Heart right ventricle (tissue), 16 donors: ENCODE measurements around the gene BCO2. TPM values are rescaled to one million over a fixed set of nuclear protein-coding genes. Genes with fewer than 3 reads are reported as not detected.
A peak's percentile ranks its signal among the peaks of the same experiment; 100 is the strongest.

ENCODE experiments used
- ATAC-seq, 8 donors: fragments of 200-7000 bp; cut with Tn5 transposase; one replicate each; pipeline ENCODE4 v1.9.1; 2020; ENCODE audit warnings: mild to moderate bottlenecking in 8 of 8, moderate library complexity in 8 of 8, moderate number of reproducible peaks in 1 of 8
- DNase-seq, 2 donors: peaks; one replicate each; pipeline ENCODE4 v3.0.0-alpha.2; 2020
- H3K27ac ChIP-seq, 10 donors: fragments of 200-600 bp; sonication (generic) in 2 of 10; one replicate each; pipeline versions ENCODE4 v1.5.0 to v1.8.0; 2020 to 2022; ENCODE audit warnings: mild to moderate bottlenecking in 3 of 10
- H3K27me3 ChIP-seq, 7 donors: fragments of 200-600 bp; one replicate each; pipeline ENCODE4 v1.8.0; 2021 to 2022; ENCODE audit warnings: mild to moderate bottlenecking in 2 of 7
- H3K36me3 ChIP-seq, 9 donors: fragments of 200-600 bp; sonication (generic) in 1 of 9; one replicate each; pipeline versions ENCODE4 v1.5.0 to v1.8.0; 2020 to 2022; ENCODE audit warnings: mild to moderate bottlenecking in 2 of 9
- H3K4me1 ChIP-seq, 9 donors: fragments of 200-600 bp; sonication (generic) in 1 of 9; one replicate each; pipeline versions ENCODE4 v1.5.0 to v1.8.0; 2020 to 2022; ENCODE audit warnings: mild to moderate bottlenecking in 4 of 9
- H3K4me3 ChIP-seq, 10 donors: fragments of 200-600 bp; sonication (generic) in 2 of 10; one replicate each; pipeline versions ENCODE4 v1.5.0 to v1.8.0; 2020 to 2022; ENCODE audit warnings: mild to moderate bottlenecking in 7 of 10, moderate library complexity in 2 of 10
- H3K9me3 ChIP-seq, 11 donors: fragments of 200-600 bp in 10 of 11; sonication (generic) in 2 of 11; one replicate each; pipeline versions ENCODE4 v1.5.0 to v1.8.0; 2013 to 2022; ENCODE audit warnings: mild to moderate bottlenecking in 2 of 11, control low read depth in 1 of 11, moderate library complexity in 1 of 11
- WGBS, 2 donors: extraction: QIAGEN DNeasy Blood & Tissue Kit; methylation state at CpG; one replicate each; pipeline ENCODE4 v1.1.7; 2013; ENCODE audit warnings: inconsistent platforms in 1 of 2; 5-methylcytosine and 5-hydroxymethylcytosine counted together
- intact Hi-C, 10 donors: fragments of 100-400 bp; cut with DNase I; formaldehyde crosslinking; loops; one replicate each; pipeline versions ENCODE4 v1.11.1 to v1.14.2; 2022
- polyA plus RNA-seq, 2 donors: library from polyadenylated mRNA; stranded (reverse); fragments of 200-250 nt; gene quantifications; one replicate each; pipeline ENCODE4 v1.2.3, GENCODE V29; 2013
- total RNA-seq, 10 donors: library from RNA; stranded (reverse); fragmentation: NEBNext Ultra II Directional in 3 of 10; extraction: Animal tissue kit (Norgen Biotek cat#: 25700) in 3 of 10; gene quantifications; one replicate each; pipeline versions ENCODE4 v1.2.1 to v1.2.4, GENCODE V29; 2021 to 2023
- TF ChIP-seq, protein P1 (sequence below), 9 donors: fragments of 200-600 bp; sonication (generic) in 2 of 9; IDR thresholded peaks; one replicate each; pipeline versions ENCODE4 v1.5.0 to v1.8.0; 2021 to 2022; ENCODE audit warnings: antibody characterized with exemption in 9 of 9, mild to moderate bottlenecking in 5 of 9, moderate library complexity in 1 of 9
- donor health status: Arrhythmogenic right ventricular cardiomyopathy.
- donor health status: ischemic (EF 13 %, LVEDD 7.1; RV severe dilation, severe dysfunction).
- donor health status: healthy with polysubstance abuse.
- donor health status: DM: no; HTN: yes; CAD: no.
- donor health status: DM: no; HTN: no; CAD: no.
- donor health status: ischemic (EF 25% LVEDD 6.9; RV normal size, moderate dysfunction).
- donor health status: ischemic (EF 25% LVEDD 5.7; RV mildly dilated, moderate dysfunction).
- donor health status: healthy.
- donor health status: DM: yes; HTN: yes; CAD: no.
- donor health status: Ischemic cardiomyopathy.
- donor health status: ischemic (EF 35%, LVEDD 5.7; RV mildly dilated, moderate dysfunction).
- donor health status: nonischemic (EF 11% LVEDD 7.7; RV severe dilation, severe dysfunction).
- donor health status: DM: yes; HTN: yes; CAD: no.
- donor health status: PGD.
- donor health status: ischemic (EF 29% LVEDD 5.4; RV normal size, mild dysfunction).
- donor health status: nonischemic (EF 23%, LVEDD 6.1; RV moderate dilation, normal function).

BCO2 gene
- total and polyA plus RNA-seq, 12 donors, result 39.3 to 137 (median 86.5) TPM

GRCh38 chr11:112255067-112255720, 79.9 kb downstream of the BCO2 start:
- Histone ChIP-seq H3K4me3 (no peak overlapping the region), H3K27me3 (no peaks in the 10 kb centered on the region), H3K4me1 (peaks cover 0 to 7% (median 0%) of the 10 kb centered on the region in 9 donors), H3K27ac (no peak overlapping the region), H3K36me3 (no peaks in the 10 kb centered on the region), H3K9me3 (no peaks in the 10 kb centered on the region)
- intact Hi-C loops, result no loop called here
- DNase-seq (peak in 1 of 2 donors; percentile 15), ATAC-seq (peak in 3 of 8 donors; percentile 27 to 51 (median 45))
- TF ChIP-seq, protein P1, sequence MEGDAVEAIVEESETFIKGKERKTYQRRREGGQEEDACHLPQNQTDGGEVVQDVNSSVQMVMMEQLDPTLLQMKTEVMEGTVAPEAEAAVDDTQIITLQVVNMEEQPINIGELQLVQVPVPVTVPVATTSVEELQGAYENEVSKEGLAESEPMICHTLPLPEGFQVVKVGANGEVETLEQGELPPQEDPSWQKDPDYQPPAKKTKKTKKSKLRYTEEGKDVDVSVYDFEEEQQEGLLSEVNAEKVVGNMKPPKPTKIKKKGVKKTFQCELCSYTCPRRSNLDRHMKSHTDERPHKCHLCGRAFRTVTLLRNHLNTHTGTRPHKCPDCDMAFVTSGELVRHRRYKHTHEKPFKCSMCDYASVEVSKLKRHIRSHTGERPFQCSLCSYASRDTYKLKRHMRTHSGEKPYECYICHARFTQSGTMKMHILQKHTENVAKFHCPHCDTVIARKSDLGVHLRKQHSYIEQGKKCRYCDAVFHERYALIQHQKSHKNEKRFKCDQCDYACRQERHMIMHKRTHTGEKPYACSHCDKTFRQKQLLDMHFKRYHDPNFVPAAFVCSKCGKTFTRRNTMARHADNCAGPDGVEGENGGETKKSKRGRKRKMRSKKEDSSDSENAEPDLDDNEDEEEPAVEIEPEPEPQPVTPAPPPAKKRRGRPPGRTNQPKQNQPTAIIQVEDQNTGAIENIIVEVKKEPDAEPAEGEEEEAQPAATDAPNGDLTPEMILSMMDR (IDR thresholded peaks at IDR 0.05), result no peak
- 55 to 57% methylated on average over 15 of the region's 15 CpGs for WGBS, 2 donors

- no peaks in the 10 kb centered on the region for H3K36me3 ChIP-seq
- no peaks in the 10 kb centered on the region for H3K27me3 ChIP-seq
- TF ChIP-seq, protein P1 (IDR thresholded peaks at IDR 0.05), result no peak
- H3K27ac ChIP-seq, result no peak within 1 kb of the TSS
- intact Hi-C loops, result no loop called here
- H3K9me3 ChIP-seq, result no peaks in the 10 kb centered on the region
- H3K4me3 ChIP-seq, result no peak within 1 kb of the TSS
- peaks cover 0 to 7% (median 0%) of the 10 kb centered on the region in 9 donors for H3K4me1 ChIP-seq
- ATAC-seq, result no peak
- DNase-seq, result no peak
- 96 to 99% methylated on average over 2 of the region's 2 CpGs for WGBS, 2 donors
Measured at GRCh38 chr11:112260490-112260889, 85.2 kb downstream of the BCO2 start, which contains the start of gene PLET1. TSS of gene PLET1 (minus strand) at chr11:112260860. CDS start at chr11:112260589, 271 bp downstream.

GRCh38 chr11:112265659-112266409, 90.5 kb downstream of the BCO2 start:
- H3K36me3 ChIP-seq, result no peaks in the 10 kb centered on the region
- H3K4me1 ChIP-seq, result peaks cover 0 to 24% (median 0%) of the 10 kb centered on the region in 9 donors
- TF ChIP-seq, protein P1 (IDR thresholded peaks at IDR 0.05), result no peak
- no peaks in the 10 kb centered on the region for H3K9me3 ChIP-seq
- no peak overlapping the region for H3K4me3 ChIP-seq
- intact Hi-C loops, result no loop called here
- H3K27me3 ChIP-seq, result no peaks in the 10 kb centered on the region
- H3K27ac ChIP-seq, result peak overlapping the region in 2 of 10 donors; percentile 1 to 34
- peak in 6 of 8 donors; percentile 73 to 84 (median 76) for ATAC-seq
- WGBS, 2 donors, result 55 to 75% methylated on average over 11 of the region's 11 CpGs
- peak in 1 of 2 donors; percentile 37 for DNase-seq

- peaks cover 0 to 24% (median 0%) of the 10 kb centered on the region in 9 donors for H3K4me1 ChIP-seq
- H3K27me3 ChIP-seq, result no peaks in the 10 kb centered on the region
- peak overlapping the region in 1 of 10 donors; percentile 34 for H3K27ac ChIP-seq
- intact Hi-C loops, result no loop called here
- ATAC-seq (peak in 5 of 8 donors; percentile 17 to 57 (median 47)), DNase-seq (no peak)
- WGBS, 2 donors, result 68 to 78% methylated on average over 3 of the region's 3 CpGs
- no peak overlapping the region for H3K4me3 ChIP-seq
- no peaks in the 10 kb centered on the region for H3K9me3 ChIP-seq
- H3K36me3 ChIP-seq, result no peaks in the 10 kb centered on the region
- TF ChIP-seq, protein P1 (IDR thresholded peaks at IDR 0.05), result no peak
Measured at GRCh38 chr11:112266410-112266778, 91.1 kb downstream of the BCO2 start.
